Mesenchymal stem cell (in vitro differentiated cells and primary cell): ENCODE measurements around the gene ZNF524.

Source experiments
- DNase-seq: peaks from one replicate; pipeline ENCODE4 v3.0.0-alpha.2; 2013
- H2AFZ ChIP-seq: one replicate; pipeline ENCODE4 v1.6.1; 2013; ENCODE audit warnings: low read depth, mild to moderate bottlenecking, control low read depth, inconsistent platforms, low read length, moderate library complexity
- H2AK5ac ChIP-seq: 2 replicates; pipeline ENCODE4 v1.6.1; 2013; ENCODE audit warnings: low read length, moderate library complexity, mild to moderate bottlenecking, inconsistent platforms; ENCODE audit not compliant: severe bottlenecking
- H2BK120ac ChIP-seq: one replicate; pipeline ENCODE4 v1.6.1; 2013; ENCODE audit warnings: low read depth, mild to moderate bottlenecking, inconsistent platforms, low read length, moderate library complexity
- H2BK12ac ChIP-seq, 2 experiments: one replicate each; pipeline ENCODE4 v1.6.1; 2013; ENCODE audit warnings: inconsistent platforms in 2 of 2, low read length in 2 of 2, mild to moderate bottlenecking in 2 of 2, moderate library complexity in 2 of 2, control low read depth in 1 of 2
- H2BK15ac ChIP-seq: one replicate; pipeline ENCODE4 v1.6.1; 2013; ENCODE audit warnings: mild to moderate bottlenecking, low read depth, inconsistent platforms; ENCODE audit not compliant: poor library complexity, severe bottlenecking
- H2BK5ac ChIP-seq: 2 replicates; pipeline ENCODE4 v1.6.1; 2013; ENCODE audit warnings: low read depth, mild to moderate bottlenecking, low read length, control low read depth, inconsistent platforms; ENCODE audit not compliant: poor library complexity, severe bottlenecking
- H3K14ac ChIP-seq, 2 experiments: one replicate each; pipeline ENCODE4 v1.6.1; 2013; ENCODE audit warnings: inconsistent platforms in 2 of 2, low read length in 2 of 2, control low read depth in 1 of 2, mild to moderate bottlenecking in 1 of 2, moderate library complexity in 1 of 2
- H3K18ac ChIP-seq, 2 experiments: one replicate each; pipeline ENCODE4 v1.6.1; 2013; ENCODE audit warnings: inconsistent platforms in 2 of 2, low read length in 2 of 2, control low read depth in 1 of 2, low read depth in 1 of 2, mild to moderate bottlenecking in 1 of 2
- H3K23ac ChIP-seq, 2 experiments: one replicate each; pipeline ENCODE4 v1.6.1; 2013; ENCODE audit warnings: inconsistent platforms in 2 of 2, low read length in 2 of 2, mild to moderate bottlenecking in 2 of 2, moderate library complexity in 2 of 2, control low read depth in 1 of 2
- H3K27ac ChIP-seq: 2 replicates; pipeline ENCODE4 v1.5.1; 2013; ENCODE audit warnings: mild to moderate bottlenecking, moderate library complexity, low read length, control low read depth, inconsistent platforms; ENCODE audit not compliant: poor library complexity, severe bottlenecking
- H3K27me3 ChIP-seq, 2 experiments: 2 replicates each; pipeline versions ENCODE4 v1.6.1 to v1.7.0; 2013; ENCODE audit warnings: low read length in 2 of 2, mild to moderate bottlenecking in 2 of 2, moderate library complexity in 2 of 2, control low read depth in 1 of 2, inconsistent platforms in 1 of 2; ENCODE audit not compliant: control insufficient read depth in 1 of 2, insufficient read depth in 1 of 2
- H3K36me3 ChIP-seq, 2 experiments: 2 replicates each; pipeline versions ENCODE4 v1.6.1 to v1.7.0; 2013; ENCODE audit warnings: low read length in 2 of 2, control low read depth in 1 of 2, inconsistent platforms in 1 of 2, low read depth in 1 of 2, mild to moderate bottlenecking in 1 of 2; ENCODE audit not compliant: insufficient read depth in 2 of 2, control insufficient read depth in 1 of 2
- H3K4ac ChIP-seq, 2 experiments: one replicate each; pipeline ENCODE4 v1.6.1; 2013; ENCODE audit warnings: inconsistent platforms in 2 of 2, low read length in 2 of 2, mild to moderate bottlenecking in 2 of 2, moderate library complexity in 2 of 2, control low read depth in 1 of 2, low read depth in 1 of 2
- H3K4me1 ChIP-seq: 2 replicates; pipeline ENCODE4 v1.6.1; 2013; ENCODE audit warnings: low read depth, low read length, control low read depth; ENCODE audit not compliant: control insufficient read depth, insufficient read depth
- H3K4me2 ChIP-seq: 2 replicates; pipeline ENCODE4 v1.6.1; 2013; ENCODE audit warnings: low read length, mild to moderate bottlenecking, inconsistent platforms; ENCODE audit not compliant: poor library complexity, severe bottlenecking
- H3K4me3 ChIP-seq, 2 experiments: 2 replicates each; pipeline versions ENCODE4 v1.5.1 to v1.7.0; 2013; ENCODE audit warnings: low read length in 2 of 2, mild to moderate bottlenecking in 2 of 2, control low read depth in 1 of 2, low read depth in 1 of 2; ENCODE audit not compliant: insufficient read depth in 1 of 2
- H3K79me1 ChIP-seq: replicated peaks from 2 replicates; pipeline ENCODE4 v1.6.1; 2013; ENCODE audit warnings: mild to moderate bottlenecking, control low read depth, low read length, inconsistent platforms; ENCODE audit not compliant: poor library complexity, severe bottlenecking
- H3K9ac ChIP-seq: 2 replicates; pipeline ENCODE4 v1.7.0; 2013; ENCODE audit warnings: mild to moderate bottlenecking, low read length, moderate library complexity
- H3K9me3 ChIP-seq: 2 replicates; pipeline ENCODE4 v1.7.0; 2013; ENCODE audit warnings: mild to moderate bottlenecking, low read length; ENCODE audit not compliant: control insufficient read depth
- H4K8ac ChIP-seq: one replicate; pipeline ENCODE4 v1.6.1; 2013; ENCODE audit warnings: inconsistent platforms, mild to moderate bottlenecking, low read length, moderate library complexity
- H4K91ac ChIP-seq: one replicate; pipeline ENCODE4 v1.6.1; 2013; ENCODE audit warnings: mild to moderate bottlenecking, low read length, inconsistent platforms
- whole genome bisulfite sequencing: methylation state at CpG from one replicate; pipeline ENCODE4 v1.1.7; 2013; ENCODE audit warnings: mixed read lengths; 5-methylcytosine and 5-hydroxymethylcytosine counted together

ZNF524 gene

DNA sequence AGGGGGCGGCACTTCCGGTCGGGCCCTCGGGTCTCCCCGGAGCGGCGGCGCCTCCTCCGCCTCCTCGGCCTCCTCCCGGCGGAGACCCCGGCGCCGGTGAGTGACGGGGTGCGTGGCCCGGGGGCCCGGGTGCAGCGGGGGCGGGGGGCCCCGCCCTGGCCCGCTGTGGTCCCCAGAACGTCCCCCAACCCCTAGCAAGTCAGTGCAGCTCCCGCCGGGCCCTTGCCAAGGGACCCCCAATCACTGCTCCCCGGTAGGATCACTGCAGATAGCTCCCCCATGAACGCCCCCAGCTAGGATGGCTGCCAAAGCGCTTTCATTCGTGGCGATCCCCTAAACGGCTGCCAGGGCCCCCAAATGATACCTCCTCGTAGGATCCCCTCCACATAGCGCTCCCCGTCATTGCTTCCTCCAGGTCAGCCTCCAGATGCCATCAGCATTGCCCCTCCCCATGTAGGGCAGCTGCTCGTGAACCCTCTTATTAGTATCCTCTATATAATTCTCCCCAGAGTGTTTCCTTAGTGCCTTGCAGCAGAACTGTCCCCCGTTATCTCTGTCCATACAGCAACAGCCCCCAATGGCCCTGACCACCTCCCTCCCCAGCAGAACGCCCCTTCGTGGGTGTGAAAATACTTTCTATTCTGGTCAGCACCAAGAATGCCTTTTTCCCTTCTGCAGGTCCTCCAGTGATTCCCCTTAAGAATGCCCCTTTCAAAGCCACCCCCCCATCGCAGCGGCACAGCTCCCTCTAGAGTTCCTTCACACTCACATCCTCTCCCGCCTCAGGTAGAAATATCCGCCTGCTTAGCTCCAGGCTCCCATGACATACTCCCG is 5.8 kb downstream of the ZNF524 start, which contains the start of gene ZNF865:
Gene ZNF865 (plus strand): TSS at position 11 of the 834 bp plus-strand sequence. CDS start 7,972 bp downstream, outside the sequence.
- H3K4me2 ChIP-seq = peak within 1 kb of the TSS; percentile 72
- peak within 1 kb of the TSS; percentile 98 for H3K9ac ChIP-seq
- peak within 1 kb of the TSS; percentile 96 for H2BK5ac ChIP-seq
- peak within 1 kb of the TSS; percentile 37 to 63 for H2BK12ac ChIP-seq
- H3K4ac ChIP-seq = peak within 1 kb of the TSS; percentile 73 to 90
- DNase-seq = peak; percentile 93
- no peaks in the 10 kb centered on the region for H3K27me3 ChIP-seq
- peak within 1 kb of the TSS; percentile 82 to 96 for H3K18ac ChIP-seq
- no peak within 1 kb of the TSS for H2AFZ ChIP-seq
- peak within 1 kb of the TSS; percentile 99 for H3K27ac ChIP-seq
- H2BK120ac ChIP-seq = peak within 1 kb of the TSS; percentile 83
- peak within 1 kb of the TSS; percentile 98 for H2BK15ac ChIP-seq
- H3K9me3 ChIP-seq = peaks cover 4% of the 10 kb centered on the region
- peak within 1 kb of the TSS; percentile 74 to 98 for H3K23ac ChIP-seq
- H3K4me3 ChIP-seq = peak within 1 kb of the TSS; percentile 83 to 98
- peak within 1 kb of the TSS; percentile 91 for H4K91ac ChIP-seq
- H3K4me1 ChIP-seq = peaks cover 19% of the 10 kb centered on the region
- H3K14ac ChIP-seq = peak within 1 kb of the TSS; percentile 44 to 82
- WGBS = under 1% methylated on average over 40 of the region's 44 CpGs
- peaks cover 33 to 36% of the 10 kb centered on the region in 2 experiments for H3K36me3 ChIP-seq
- peak within 1 kb of the TSS; percentile 98 for H4K8ac ChIP-seq
- peaks cover 34% of the 10 kb centered on the region for H3K79me1 ChIP-seq
- peak within 1 kb of the TSS; percentile 70 for H2AK5ac ChIP-seq

GRCh38 chr19:55606471-55606787 is 6.3 kb downstream of the ZNF524 start:
- Histone ChIP-seq H3K18ac (peak overlapping the region in 1 of 2 experiments; percentile 25), H3K4me2 (peak overlapping the region; percentile 72), H3K27me3 (no peaks in the 10 kb centered on the region), H3K23ac (no peak overlapping the region), H2BK12ac (peak overlapping the region in 1 of 2 experiments; percentile 8), H3K14ac (peak overlapping the region in 1 of 2 experiments; percentile 68), H3K4me1 (peaks cover 15% of the 10 kb centered on the region), H4K91ac (no peak overlapping the region), H3K4me3 (peak overlapping the region; percentile 31 to 98), H3K79me1 (peaks cover 36% of the 10 kb centered on the region), H3K9ac (peak overlapping the region; percentile 98), H2BK15ac (no peak overlapping the region), H2BK5ac (no peak overlapping the region), H3K36me3 (peaks cover 36 to 42% of the 10 kb centered on the region in 2 experiments), H3K4ac (peak overlapping the region in 1 of 2 experiments; percentile 62), H2AK5ac (no peak overlapping the region), H3K9me3 (peaks cover 4% of the 10 kb centered on the region), H2AFZ (no peak overlapping the region), H2BK120ac (no peak overlapping the region), H4K8ac (no peak overlapping the region), H3K27ac (peak overlapping the region; percentile 97)
- no peak for DNase-seq
- WGBS = 35% methylated on average over 12 of the region's 12 CpGs

GRCh38 chr19:55606817-55607216 is 6.7 kb downstream of the ZNF524 start:
- H3K79me1 ChIP-seq = peaks cover 39% of the 10 kb centered on the region
- H3K27ac ChIP-seq = peak overlapping the region; percentile 97
- 91% methylated on average over 9 of the region's 9 CpGs for WGBS
- no peak overlapping the region for H2AK5ac ChIP-seq
- H2AFZ ChIP-seq = no peak overlapping the region
- no peak overlapping the region for H3K18ac ChIP-seq
- peaks cover 4% of the 10 kb centered on the region for H3K9me3 ChIP-seq
- no peak overlapping the region for H3K23ac ChIP-seq
- H2BK15ac ChIP-seq = no peak overlapping the region
- no peak overlapping the region for H2BK5ac ChIP-seq
- peaks cover 36 to 46% of the 10 kb centered on the region in 2 experiments for H3K36me3 ChIP-seq
- H3K4me2 ChIP-seq = peak overlapping the region; percentile 72
- H3K9ac ChIP-seq = peak overlapping the region; percentile 98
- H3K14ac ChIP-seq = no peak overlapping the region
- H3K27me3 ChIP-seq = no peaks in the 10 kb centered on the region
- DNase-seq = no peak
- no peak overlapping the region for H4K8ac ChIP-seq
- H2BK12ac ChIP-seq = no peak overlapping the region
- H2BK120ac ChIP-seq = no peak overlapping the region
- H3K4me1 ChIP-seq = peaks cover 14% of the 10 kb centered on the region
- no peak overlapping the region for H3K4ac ChIP-seq
- peak overlapping the region in 1 of 2 experiments; percentile 98 for H3K4me3 ChIP-seq
- H4K91ac ChIP-seq = no peak overlapping the region

DNA sequence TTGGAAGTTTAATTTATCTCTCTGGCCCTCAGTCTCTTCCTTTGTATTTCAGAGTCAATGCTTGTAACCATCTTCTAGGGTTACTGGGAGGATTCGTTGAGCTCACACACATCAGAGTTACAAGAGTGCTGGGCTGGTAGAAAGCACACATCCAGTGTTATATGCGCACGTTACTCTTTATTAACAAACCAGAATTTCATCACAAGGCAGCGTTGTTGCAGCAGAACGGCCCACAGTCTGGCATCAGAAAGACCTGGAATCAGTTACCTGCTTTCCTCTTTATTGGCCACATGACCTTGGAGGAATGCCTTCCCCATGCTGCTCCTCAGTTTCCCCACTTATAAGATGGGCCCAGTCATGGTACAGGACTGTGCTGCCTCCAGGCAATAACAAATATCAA is 9.2 kb downstream of the ZNF524 start:
- H3K9me3 ChIP-seq = peaks cover 4% of the 10 kb centered on the region
- H3K27me3 ChIP-seq = no peaks in the 10 kb centered on the region
- peaks cover 36 to 46% of the 10 kb centered on the region in 2 experiments for H3K36me3 ChIP-seq
- H3K9ac ChIP-seq = no peak overlapping the region
- no peak overlapping the region for H2BK15ac ChIP-seq
- H3K4me2 ChIP-seq = no peak overlapping the region
- peaks cover 11% of the 10 kb centered on the region for H3K4me1 ChIP-seq
- no peak overlapping the region for H3K14ac ChIP-seq
- peaks cover 28% of the 10 kb centered on the region for H3K79me1 ChIP-seq
- no peak overlapping the region for H3K4me3 ChIP-seq
- H4K91ac ChIP-seq = no peak overlapping the region
- H3K18ac ChIP-seq = no peak overlapping the region
- no peak overlapping the region for H2AK5ac ChIP-seq
- no peak overlapping the region for H2AFZ ChIP-seq
- H2BK12ac ChIP-seq = no peak overlapping the region
- H3K23ac ChIP-seq = no peak overlapping the region
- no peak overlapping the region for H2BK5ac ChIP-seq
- 98% methylated on average over 5 of the region's 5 CpGs for whole genome bisulfite sequencing
- no peak overlapping the region for H2BK120ac ChIP-seq
- no peak for DNase-seq
- no peak overlapping the region for H4K8ac ChIP-seq
- no peak overlapping the region for H3K4ac ChIP-seq
- H3K27ac ChIP-seq = no peak overlapping the region
